SK-N-SH treated with all-trans-retinoic acid at 6 μM for 48 hours (cell line): Measurements from ENCODE around the gene CACNA1D.

Experiments
- ARNTL ChIP-seq: fragments of 450-650 bp; formaldehyde crosslinking; IDR thresholded peaks from 2 replicates; pipeline ENCODE4 v1.5.0; 2020; ENCODE audit warnings: low read depth, mild to moderate bottlenecking, moderate library complexity, borderline replicate concordance
- CSRNP3 ChIP-seq: fragments of 250-450 bp; sonication (Bioruptor Pico); IDR thresholded peaks from 2 replicates; pipeline ENCODE4 v1.5.1; 2021; ENCODE audit warnings: mild to moderate bottlenecking, moderate library complexity
- ESRRG ChIP-seq: fragments of 250-450 bp; sonication (Bioruptor Pico); IDR thresholded peaks from 2 replicates; pipeline ENCODE4 v1.6.1; 2021; ENCODE audit warnings: mild to moderate bottlenecking
- PPARA ChIP-seq: fragments of 250-450 bp; sonication (Bioruptor Pico); IDR thresholded peaks from 2 replicates; pipeline ENCODE4 v1.5.0; 2020; ENCODE audit warnings: mild to moderate bottlenecking, borderline replicate concordance
- RARB ChIP-seq: fragments of 250-450 bp; sonication (Bioruptor Pico); IDR thresholded peaks from 2 replicates; pipeline ENCODE4 v1.8.0; 2021; ENCODE audit warnings: mild to moderate bottlenecking, moderate library complexity
- TOX ChIP-seq: fragments of 250-450 bp; sonication (Bioruptor Pico); IDR thresholded peaks from 2 replicates; pipeline ENCODE4 v1.8.0; 2021; ENCODE audit warnings: mild to moderate bottlenecking, moderate library complexity, borderline replicate concordance
- TSHZ2 ChIP-seq: fragments of 250-450 bp; sonication (Bioruptor Pico); IDR thresholded peaks from 2 replicates; pipeline ENCODE4 v1.5.0; 2020; ENCODE audit warnings: mild to moderate bottlenecking, moderate library complexity
- ZFP30 ChIP-seq: fragments of 450-650 bp; formaldehyde crosslinking; IDR thresholded peaks from 2 replicates; pipeline ENCODE4 v1.5.0; 2022; ENCODE audit warnings: mild to moderate bottlenecking, moderate library complexity
- ZNF8 ChIP-seq: fragments of 450-650 bp; formaldehyde crosslinking; IDR thresholded peaks from 2 replicates; pipeline ENCODE4 v1.5.0; 2020; ENCODE audit warnings: mild to moderate bottlenecking, moderate library complexity
- TF ChIP-seq, protein P1 (sequence below): fragments of 250-450 bp; sonication (Bioruptor Pico); IDR thresholded peaks from 2 replicates; pipeline ENCODE4 v1.8.0; 2020; ENCODE audit warnings: mild to moderate bottlenecking, moderate library complexity, borderline replicate concordance

DNA sequence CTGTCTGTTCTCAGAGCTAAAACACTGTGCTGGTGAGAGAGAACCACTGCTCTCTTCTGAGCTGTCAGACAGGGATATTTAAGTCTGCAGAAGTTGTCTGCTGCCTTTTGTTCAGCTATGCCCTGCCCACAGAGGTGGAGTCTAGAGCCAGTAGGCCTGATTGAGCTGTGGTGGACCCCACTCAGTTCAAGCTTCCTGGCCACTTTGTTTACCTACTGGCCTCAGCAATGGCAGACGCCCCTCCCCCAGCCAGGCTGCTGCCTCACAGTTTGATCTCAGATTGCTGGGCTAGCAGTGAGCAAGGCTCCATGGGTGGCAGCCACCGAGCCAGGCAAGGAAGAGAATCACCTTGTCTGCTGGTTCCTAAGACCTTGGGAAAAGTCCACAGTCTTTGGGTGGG is 21.0 kb upstream of the CACNA1D start:
- no peak for TF ChIP-seq TOX (CRISPR knock-in tag)
- TF ChIP-seq, protein P1, sequence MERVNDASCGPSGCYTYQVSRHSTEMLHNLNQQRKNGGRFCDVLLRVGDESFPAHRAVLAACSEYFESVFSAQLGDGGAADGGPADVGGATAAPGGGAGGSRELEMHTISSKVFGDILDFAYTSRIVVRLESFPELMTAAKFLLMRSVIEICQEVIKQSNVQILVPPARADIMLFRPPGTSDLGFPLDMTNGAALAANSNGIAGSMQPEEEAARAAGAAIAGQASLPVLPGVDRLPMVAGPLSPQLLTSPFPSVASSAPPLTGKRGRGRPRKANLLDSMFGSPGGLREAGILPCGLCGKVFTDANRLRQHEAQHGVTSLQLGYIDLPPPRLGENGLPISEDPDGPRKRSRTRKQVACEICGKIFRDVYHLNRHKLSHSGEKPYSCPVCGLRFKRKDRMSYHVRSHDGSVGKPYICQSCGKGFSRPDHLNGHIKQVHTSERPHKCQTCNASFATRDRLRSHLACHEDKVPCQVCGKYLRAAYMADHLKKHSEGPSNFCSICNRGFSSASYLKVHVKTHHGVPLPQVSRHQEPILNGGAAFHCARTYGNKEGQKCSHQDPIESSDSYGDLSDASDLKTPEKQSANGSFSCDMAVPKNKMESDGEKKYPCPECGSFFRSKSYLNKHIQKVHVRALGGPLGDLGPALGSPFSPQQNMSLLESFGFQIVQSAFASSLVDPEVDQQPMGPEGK (CRISPR knock-in tag) = no peak
- TF ChIP-seq ARNTL (CRISPR knock-in tag) = no peak
- no peak for TF ChIP-seq CSRNP3
- TF ChIP-seq RARB (CRISPR knock-in tag) = no peak
- no peak for TF ChIP-seq PPARA (CRISPR knock-in tag)
- TF ChIP-seq ZNF8 (CRISPR knock-in tag) = no peak
- no peak for TF ChIP-seq TSHZ2 (CRISPR knock-in tag)
- no peak for TF ChIP-seq ZFP30 (CRISPR knock-in tag)
- no peak for TF ChIP-seq ESRRG (CRISPR knock-in tag)
